MM.1S (cell line): ENCODE results near the gene ARHGEF1.

Experiments used
- EZH2 ChIP-seq: fragments of 300-600 bp; sonication (generic); optimal IDR thresholded peaks from 2 replicates; pipeline ENCODE3; 2017; ENCODE audit warnings: low read depth, mild to moderate bottlenecking, antibody characterized with exemption, low read length, mixed read lengths
- EZH2phosphoT487 ChIP-seq: fragments of 300-600 bp; sonication (generic); IDR thresholded peaks from 2 replicates; pipeline ENCODE4 v1.6.1; 2018; ENCODE audit warnings: antibody characterized with exemption, low read length
- TF ChIP-seq, protein P1 (sequence below): fragments of 300-600 bp; sonication (generic); IDR thresholded peaks from 2 replicates; pipeline ENCODE4 v1.5.1; 2016; ENCODE audit warnings: antibody characterized with exemption, low read length, mixed read lengths

DNA sequence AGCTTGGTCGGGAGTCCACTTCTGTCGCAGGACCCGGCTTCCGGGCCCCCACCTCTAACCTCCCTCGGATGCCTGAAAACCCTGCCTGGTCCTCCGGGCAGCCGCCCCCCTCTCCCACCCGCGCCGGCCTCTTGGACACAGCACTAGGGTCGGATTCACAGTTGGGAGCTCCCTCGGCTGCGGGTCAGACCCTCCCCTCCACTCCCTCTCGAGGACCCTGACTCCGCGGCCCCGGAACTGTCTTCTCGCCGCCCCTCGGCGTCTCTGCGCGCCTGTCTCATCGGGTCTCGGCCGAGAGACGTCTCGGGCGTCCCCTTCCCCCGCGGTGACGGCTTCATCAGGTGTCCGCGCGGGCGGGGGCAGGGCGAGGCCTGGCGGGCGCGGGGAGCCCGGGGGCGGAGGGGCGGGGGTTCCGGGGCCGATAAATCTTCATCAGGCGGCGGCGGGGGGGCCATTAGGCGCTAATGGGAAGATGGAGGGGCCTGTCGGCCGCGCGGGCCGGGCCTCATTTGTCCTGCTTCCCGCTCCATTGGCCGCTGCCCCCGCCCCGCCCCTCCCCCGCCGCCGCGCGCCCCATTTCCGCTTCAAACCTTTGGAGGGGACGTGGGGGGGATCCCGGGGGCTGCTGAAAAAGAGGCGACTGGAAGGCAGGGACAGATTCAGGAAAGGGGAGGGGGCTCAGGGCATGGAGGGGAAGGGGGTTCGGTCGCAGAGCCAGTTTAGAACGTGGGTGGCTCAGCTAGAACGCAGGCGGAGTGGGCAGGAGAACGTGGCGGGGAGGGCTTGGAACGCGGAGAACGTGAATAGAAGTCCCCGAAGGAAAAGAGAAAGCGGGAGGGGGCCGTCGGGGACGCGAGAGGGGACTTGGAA, 57.1 kb downstream of the ARHGEF1 start:
- TF ChIP-seq, protein P1, sequence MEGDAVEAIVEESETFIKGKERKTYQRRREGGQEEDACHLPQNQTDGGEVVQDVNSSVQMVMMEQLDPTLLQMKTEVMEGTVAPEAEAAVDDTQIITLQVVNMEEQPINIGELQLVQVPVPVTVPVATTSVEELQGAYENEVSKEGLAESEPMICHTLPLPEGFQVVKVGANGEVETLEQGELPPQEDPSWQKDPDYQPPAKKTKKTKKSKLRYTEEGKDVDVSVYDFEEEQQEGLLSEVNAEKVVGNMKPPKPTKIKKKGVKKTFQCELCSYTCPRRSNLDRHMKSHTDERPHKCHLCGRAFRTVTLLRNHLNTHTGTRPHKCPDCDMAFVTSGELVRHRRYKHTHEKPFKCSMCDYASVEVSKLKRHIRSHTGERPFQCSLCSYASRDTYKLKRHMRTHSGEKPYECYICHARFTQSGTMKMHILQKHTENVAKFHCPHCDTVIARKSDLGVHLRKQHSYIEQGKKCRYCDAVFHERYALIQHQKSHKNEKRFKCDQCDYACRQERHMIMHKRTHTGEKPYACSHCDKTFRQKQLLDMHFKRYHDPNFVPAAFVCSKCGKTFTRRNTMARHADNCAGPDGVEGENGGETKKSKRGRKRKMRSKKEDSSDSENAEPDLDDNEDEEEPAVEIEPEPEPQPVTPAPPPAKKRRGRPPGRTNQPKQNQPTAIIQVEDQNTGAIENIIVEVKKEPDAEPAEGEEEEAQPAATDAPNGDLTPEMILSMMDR, result no peak
- TF ChIP-seq EZH2phosphoT487, result no peak
- no peak for TF ChIP-seq EZH2
